Liver (tissue), 9 donors: ENCODE results near the gene TBC1D16. TPM values are rescaled to one million over a fixed set of nuclear protein-coding genes. Genes with fewer than 3 reads are reported as not detected.

Experiments
- DNase-seq: peaks from one replicate; pipeline ENCODE4 v3.0.0-alpha.2; 2017; ENCODE audit warnings: low spot score
- H3K27ac ChIP-seq, 2 donors: one replicate each; pipeline ENCODE4 v1.7.0; 2013; ENCODE audit warnings: inconsistent platforms in 2 of 2, low read length in 2 of 2, control low read depth in 1 of 2, low read depth in 1 of 2, mild to moderate bottlenecking in 1 of 2
- H3K27me3 ChIP-seq, 4 donors: one replicate each; pipeline versions ENCODE4 v1.6.1 to v1.7.0; 2013; ENCODE audit warnings: low read length in 3 of 4, inconsistent platforms in 1 of 4, mild to moderate bottlenecking in 1 of 4, moderate library complexity in 1 of 4; ENCODE audit not compliant: control insufficient read depth in 4 of 4, insufficient read depth in 4 of 4
- H3K36me3 ChIP-seq, 4 donors: one replicate each; pipeline versions ENCODE4 v1.6.1 to v1.7.0; 2013; ENCODE audit warnings: low read length in 3 of 4, mild to moderate bottlenecking in 3 of 4, low read depth in 1 of 4, moderate library complexity in 1 of 4; ENCODE audit not compliant: control insufficient read depth in 4 of 4, insufficient read depth in 3 of 4
- H3K4me1 ChIP-seq, 4 donors: one replicate each; pipeline versions ENCODE4 v1.6.1 to v1.7.0; 2013; ENCODE audit warnings: low read length in 3 of 4, mild to moderate bottlenecking in 3 of 4, moderate library complexity in 1 of 4; ENCODE audit not compliant: control insufficient read depth in 4 of 4, insufficient read depth in 4 of 4
- H3K4me3 ChIP-seq, 3 donors: one replicate each; pipeline versions ENCODE4 v1.6.1 to v1.7.0; 2013; ENCODE audit warnings: low read length in 3 of 3, control low read depth in 1 of 3, low read depth in 1 of 3, mild to moderate bottlenecking in 1 of 3
- H3K9ac ChIP-seq, 2 donors: one replicate each; pipeline ENCODE4 v1.7.0; 2013; ENCODE audit warnings: low read length in 2 of 2, mild to moderate bottlenecking in 2 of 2, moderate library complexity in 2 of 2, control low read depth in 1 of 2, low read depth in 1 of 2
- H3K9me3 ChIP-seq, 4 donors: one replicate each; pipeline versions ENCODE4 v1.6.1 to v1.7.0; 2013; ENCODE audit warnings: low read length in 3 of 4; ENCODE audit not compliant: control insufficient read depth in 4 of 4
- CTCF ChIP-seq: fragments of 150-350 bp; IDR thresholded peaks from 2 replicates; pipeline ENCODE4 v1.5.1; 2017; ENCODE audit warnings: improper control_type of control experiment, low read depth, low read length; ENCODE audit not compliant: missing input control
- EGR1 ChIP-seq, 2 donors: IDR thresholded peaks; 2 replicates each; pipeline ENCODE4 v1.6.1; 2016 to 2018; ENCODE audit warnings: antibody characterized with exemption in 2 of 2, low read depth in 2 of 2
- FOXA1 ChIP-seq: IDR thresholded peaks from 2 replicates; pipeline ENCODE4 v1.6.1; 2016; ENCODE audit warnings: antibody characterized with exemption
- FOXA2 ChIP-seq: IDR thresholded peaks from 2 replicates; pipeline ENCODE4 v1.6.1; 2016; ENCODE audit warnings: antibody characterized with exemption
- GABPA ChIP-seq, 2 donors: IDR thresholded peaks in 1 of 2; conservative IDR thresholded peaks in 1 of 2; 2 replicates each; pipeline ENCODE4 v1.6.1; 2016; ENCODE audit warnings: antibody characterized with exemption in 2 of 2, mild to moderate bottlenecking in 1 of 2, moderate library complexity in 1 of 2
- HNF4A ChIP-seq, 2 donors: conservative IDR thresholded peaks; 2 replicates each; pipeline ENCODE4 v1.6.1; 2016; ENCODE audit warnings: antibody characterized with exemption in 2 of 2, mild to moderate bottlenecking in 2 of 2
- HNF4G ChIP-seq: IDR thresholded peaks from 2 replicates; pipeline ENCODE4 v1.6.1; 2016; ENCODE audit warnings: antibody characterized with exemption
- JUND ChIP-seq, 2 donors: IDR thresholded peaks; 2 replicates each; pipeline ENCODE4 v1.6.1; 2016; ENCODE audit warnings: antibody characterized with exemption in 2 of 2
- MAX ChIP-seq: IDR thresholded peaks from 2 replicates; pipeline ENCODE4 v1.6.1; 2016; ENCODE audit warnings: antibody characterized with exemption
- NR2F2 ChIP-seq: IDR thresholded peaks from 2 replicates; pipeline ENCODE4 v1.6.1; 2016; ENCODE audit warnings: antibody characterized with exemption
- RAD21 ChIP-seq, 2 donors: IDR thresholded peaks; 2 replicates each; pipeline ENCODE4 v1.6.1; 2016; ENCODE audit warnings: antibody characterized with exemption in 2 of 2, mild to moderate bottlenecking in 2 of 2
- REST ChIP-seq: IDR thresholded peaks from 2 replicates; pipeline ENCODE4 v1.6.1; 2016; ENCODE audit warnings: antibody characterized with exemption, mild to moderate bottlenecking
- RXRA ChIP-seq, 2 donors: IDR thresholded peaks; 2 replicates each; pipeline ENCODE4 v1.6.1; 2017 to 2018; ENCODE audit warnings: antibody characterized with exemption in 2 of 2, mild to moderate bottlenecking in 1 of 2
- SP1 ChIP-seq: IDR thresholded peaks from 2 replicates; pipeline ENCODE4 v1.6.1; 2018; ENCODE audit warnings: antibody characterized with exemption, mild to moderate bottlenecking
- TAF1 ChIP-seq: conservative IDR thresholded peaks from 2 replicates; pipeline ENCODE4 v1.6.1; 2016; ENCODE audit warnings: antibody characterized with exemption, mild to moderate bottlenecking
- YY1 ChIP-seq: IDR thresholded peaks from 2 replicates; pipeline ENCODE4 v1.6.1; 2016; ENCODE audit warnings: antibody characterized with exemption, mild to moderate bottlenecking
- ZBTB33 ChIP-seq: IDR thresholded peaks from 2 replicates; pipeline ENCODE4 v1.6.1; 2016; ENCODE audit warnings: antibody characterized with exemption
- WGBS: extraction: QIAGEN DNeasy Blood & Tissue Kit; methylation state at CpG from one replicate; pipeline ENCODE4 v1.1.7; 2013; 5-methylcytosine and 5-hydroxymethylcytosine counted together
- polyA plus RNA-seq, 2 donors: library from polyadenylated mRNA; stranded (reverse) in 1 of 2; unstranded in 1 of 2; fragments of 200-250 nt in 1 of 2; fragments of >200 nt in 1 of 2; fragmentation: Nextera tagmentation in 1 of 2; extraction: Ambion mirVana in 1 of 2; gene quantifications; one replicate each; pipeline versions ENCODE4 v1.2.1 to v1.2.3, GENCODE V29; 2013 to 2015
- total RNA-seq, 2 donors: library from RNA; depleted of rRNA; stranded (reverse); fragments of >200 nt; gene quantifications; one replicate each; pipeline ENCODE4 v1.2.3, GENCODE V29; 2014
- TF ChIP-seq, protein P1 (sequence below): IDR thresholded peaks from 2 replicates; pipeline ENCODE4 v1.6.1; 2016; ENCODE audit warnings: antibody characterized with exemption
- donor health status: healthy.
- donor health status: healthy.
- donor health status: healthy.
- donor health status: healthy.
- donor health status: healthy.

TBC1D16 gene
- total and polyA plus RNA-seq, 4 donors = 3.4 to 29.5 (median 4.7) TPM

DNA sequence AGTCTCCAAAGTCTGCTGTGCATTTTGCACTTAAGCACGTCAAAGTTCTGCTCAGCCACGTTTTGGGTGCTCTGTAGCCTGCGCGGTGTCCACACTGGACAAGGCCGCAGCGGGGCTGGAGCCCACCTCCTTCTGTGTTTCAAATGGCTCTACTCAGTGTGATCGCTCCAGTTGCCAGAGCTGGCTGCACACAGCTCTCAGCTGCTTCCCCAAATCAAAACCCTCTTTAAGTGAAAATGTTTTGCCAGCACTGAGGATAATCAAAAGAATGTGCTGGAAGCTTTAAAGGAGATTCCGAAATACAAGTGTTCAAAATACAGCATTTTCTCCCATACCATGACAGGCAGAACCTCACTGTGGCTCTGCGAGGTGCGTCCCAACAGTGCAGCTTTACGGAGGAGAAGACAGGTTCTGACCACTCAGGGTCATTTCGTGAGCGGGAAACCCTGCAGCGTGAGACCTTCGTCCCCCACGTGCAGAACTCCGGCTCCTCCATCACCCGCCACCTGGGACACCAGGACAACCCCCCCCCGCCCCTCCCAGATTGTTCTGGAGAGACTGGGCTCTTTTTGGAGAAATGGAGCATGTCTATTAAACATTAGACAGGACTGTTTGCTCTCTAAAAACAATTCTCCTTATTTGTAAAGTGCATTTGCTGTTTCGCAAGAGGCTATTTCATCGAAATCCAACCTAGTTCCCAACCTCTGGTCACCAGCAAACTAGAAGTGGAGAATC lies 16.6 kb downstream of the TBC1D16 start:
- peaks cover 10 to 33% (median 21%) of the 10 kb centered on the region in 4 donors for H3K4me1 ChIP-seq
- H3K36me3 ChIP-seq = no peaks in the 10 kb centered on the region
- H3K9ac ChIP-seq = peak overlapping the region in 1 of 2 donors; percentile 65
- 45% methylated on average over 21 of the region's 21 CpGs for WGBS
- H3K27me3 ChIP-seq = no peaks in the 10 kb centered on the region
- peak overlapping the region; percentile 77 to 90 for H3K27ac ChIP-seq
- peak; percentile 65 for DNase-seq
- no peak for TF ChIP-seq FOXA2
- peak; percentile 83 for TF ChIP-seq YY1
- TF ChIP-seq NR2F2 = no peak
- TF ChIP-seq ZBTB33 = peak; percentile 51
- TF ChIP-seq REST = peak; percentile 66
- TF ChIP-seq, protein P1, sequence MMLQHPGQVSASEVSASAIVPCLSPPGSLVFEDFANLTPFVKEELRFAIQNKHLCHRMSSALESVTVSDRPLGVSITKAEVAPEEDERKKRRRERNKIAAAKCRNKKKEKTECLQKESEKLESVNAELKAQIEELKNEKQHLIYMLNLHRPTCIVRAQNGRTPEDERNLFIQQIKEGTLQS = no peak
- peak in 1 of 2 donors; percentile 20 for TF ChIP-seq RAD21 (IDR thresholded peaks at IDR 0.05)
- peak in 1 of 2 donors; percentile 67 for TF ChIP-seq JUND (IDR thresholded peaks at IDR 0.05)
- TF ChIP-seq FOXA1 = no peak
- TF ChIP-seq GABPA (IDR thresholded peaks at IDR 0.05 in 1 of 2, conservative IDR thresholded peaks at IDR 0.05 in 1 of 2) = no peak
- peak; percentile 72 for TF ChIP-seq SP1
- no peak for TF ChIP-seq EGR1 (IDR thresholded peaks at IDR 0.05; ENCODE audit: low read depth in 2 of 2)
- no peak for TF ChIP-seq CTCF
- peak; percentile 63 to 84 for TF ChIP-seq HNF4A (conservative IDR thresholded peaks at IDR 0.05)
- no peak for TF ChIP-seq TAF1
- peak; percentile 94 for TF ChIP-seq MAX
- peak; percentile 34 for TF ChIP-seq HNF4G
- peak; percentile 50 to 84 for TF ChIP-seq RXRA (IDR thresholded peaks at IDR 0.05)
- no peak overlapping the region for H3K4me3 ChIP-seq
- H3K9me3 ChIP-seq = no peaks in the 10 kb centered on the region
